GM12872 (cell line): ENCODE measurements around the gene LYZL6.

Source experiments
- CTCF ChIP-seq: IDR thresholded peaks from 3 replicates; pipeline ENCODE4 v1.5.1; 2011; ENCODE audit warnings: low read depth, mild to moderate bottlenecking, low read length, moderate library complexity; ENCODE audit not compliant: insufficient read depth

Gene LYZL6

GRCh38 chr17:35895636-35896587, 47.6 kb downstream of the LYZL6 start:
- TF ChIP-seq CTCF: no peak

- TF ChIP-seq CTCF: no peak
Measured at GRCh38 chr17:35894206-35894605, 49.3 kb downstream of the LYZL6 start.

- TF ChIP-seq CTCF: no peak
Measured at GRCh38 chr17:35893751-35894150, 49.8 kb downstream of the LYZL6 start.

- TF ChIP-seq CTCF: no peak
Measured at GRCh38 chr17:35892091-35893035, 51.1 kb downstream of the LYZL6 start.

- no peak for TF ChIP-seq CTCF
Measured at GRCh38 chr17:35891269-35891668, 52.2 kb downstream of the LYZL6 start.

GRCh38 chr17:35890774-35891155, 52.7 kb downstream of the LYZL6 start:
- TF ChIP-seq CTCF: no peak
